Hepatocyte (in vitro differentiated cells): Measurements from ENCODE around the gene FAM234A.

Experiments used
- CTCF ChIP-seq: fragments of 200-600 bp; sonication (generic); IDR thresholded peaks from 2 replicates; pipeline ENCODE4 v1.5.1; 2016; ENCODE audit warnings: antibody characterized with exemption, mild to moderate bottlenecking; ENCODE audit not compliant: poor library complexity
- EZH2phosphoT487 ChIP-seq: fragments of 200-600 bp; sonication (generic); IDR thresholded peaks from one replicate; pipeline ENCODE4 v1.6.1; 2018; ENCODE audit warnings: antibody characterized with exemption, mild to moderate bottlenecking, low read depth, moderate library complexity; ENCODE audit not compliant: unreplicated experiment, severe bottlenecking

- TF ChIP-seq CTCF = no peak
- no peak for TF ChIP-seq EZH2phosphoT487
These were observed 46.5 kb downstream of the FAM234A start for GRCh38 chr16:280991-281659.
